HG02981 (cell line): ENCODE measurements around the gene LRIG3.
"Not testable (repeated sequence)": the region's sequence is repeated elsewhere in the genome, so short reads cannot be mapped to it uniquely, and the experiment has no call there.

Experiments
- ATAC-seq: cut with Tn5 transposase; IDR thresholded peaks from one replicate; pipeline ENCODE4 v1.9.1; 2021; ENCODE audit warnings: mild to moderate bottlenecking, moderate library complexity; ENCODE audit not compliant: unreplicated experiment

The LRIG3 gene

DNA sequence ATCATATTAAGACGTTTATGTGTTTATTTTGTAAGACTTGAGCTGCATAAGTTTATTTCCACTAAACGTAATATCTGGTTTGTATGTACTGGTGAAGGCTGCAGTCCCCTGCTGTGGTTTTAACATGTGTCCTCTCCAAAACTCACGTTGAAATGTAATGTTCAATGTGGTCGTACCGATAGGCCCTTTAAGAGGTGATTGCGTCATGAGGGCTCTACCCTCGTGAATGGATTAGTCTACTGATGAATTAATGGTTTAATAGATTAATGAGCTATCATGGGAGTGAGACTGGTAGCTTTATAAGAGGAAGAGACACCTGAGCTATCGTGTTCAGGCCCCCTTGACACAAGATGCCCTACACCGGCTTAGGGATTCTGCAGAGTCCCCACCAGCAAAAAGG is 14.9 kb downstream of the LRIG3 start:
- no peak for ATAC-seq

GRCh38 chr12:58902726-58903125 is 17.6 kb downstream of the LRIG3 start:
- not testable (repeated sequence) for ATAC-seq

DNA sequence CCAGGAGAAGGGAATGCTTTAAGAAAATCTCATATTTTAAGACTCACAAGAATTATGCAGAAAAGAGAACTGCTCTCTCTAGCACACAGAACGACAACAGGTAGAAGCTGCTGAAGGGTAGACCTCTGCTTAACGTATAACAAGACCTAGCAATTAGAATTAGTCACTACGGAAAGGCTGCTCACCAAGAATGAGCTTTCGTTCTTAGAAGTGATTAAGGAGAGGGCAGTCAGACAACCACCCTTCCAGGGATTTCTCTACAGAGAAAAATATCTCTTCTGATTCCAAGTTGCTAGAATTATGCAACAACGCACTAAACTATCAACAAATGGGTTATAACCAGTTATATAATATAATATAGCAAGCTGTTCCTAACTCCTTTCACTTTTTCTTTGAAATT is 18.6 kb downstream of the LRIG3 start:
- no peak for ATAC-seq

DNA sequence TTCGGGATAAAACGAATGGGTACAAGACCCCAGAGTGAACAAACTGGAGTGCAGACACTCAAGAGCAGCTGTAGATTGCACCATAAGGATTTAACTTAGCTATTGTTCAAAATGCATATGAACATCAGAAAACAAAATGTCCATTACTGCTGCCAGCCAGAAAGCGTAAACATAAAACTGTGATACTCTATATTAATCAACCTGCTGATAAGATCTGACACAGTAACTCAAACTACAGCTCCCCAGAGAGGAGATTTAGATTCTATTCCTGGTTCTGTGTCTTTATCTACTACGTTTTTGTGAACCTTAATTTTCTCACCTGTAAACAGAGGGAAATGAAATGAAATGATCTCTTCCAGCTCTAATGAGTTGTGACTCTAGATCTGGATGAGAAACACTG is 22.3 kb downstream of the LRIG3 start:
- no peak for ATAC-seq

DNA sequence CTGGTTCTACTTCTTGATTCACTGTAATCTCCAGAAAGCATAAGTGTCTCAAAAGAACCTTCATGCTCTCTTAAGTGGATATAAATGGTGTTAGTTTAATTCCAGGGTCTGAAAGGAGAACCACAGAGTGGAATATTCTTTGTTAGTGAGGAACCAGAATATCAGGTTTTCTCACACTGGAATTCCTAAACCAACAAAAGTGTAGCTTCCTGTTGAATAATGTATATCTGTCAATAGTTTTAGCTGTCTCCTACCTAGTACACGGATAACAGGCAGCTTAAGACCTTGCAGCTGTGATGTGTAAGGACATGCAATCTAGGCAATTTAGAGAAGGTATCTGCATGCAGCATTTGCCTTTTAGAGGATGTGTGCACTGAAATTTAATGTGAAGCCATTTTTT is 24.0 kb downstream of the LRIG3 start:
- no peak for ATAC-seq

GRCh38 chr12:58895053-58895452 is 25.3 kb downstream of the LRIG3 start:
- no peak for ATAC-seq

- no peak for ATAC-seq
Measured at GRCh38 chr12:58894040-58894439, 26.3 kb downstream of the LRIG3 start.

GRCh38 chr12:58893495-58893894 is 26.8 kb downstream of the LRIG3 start:
- no peak for ATAC-seq

DNA sequence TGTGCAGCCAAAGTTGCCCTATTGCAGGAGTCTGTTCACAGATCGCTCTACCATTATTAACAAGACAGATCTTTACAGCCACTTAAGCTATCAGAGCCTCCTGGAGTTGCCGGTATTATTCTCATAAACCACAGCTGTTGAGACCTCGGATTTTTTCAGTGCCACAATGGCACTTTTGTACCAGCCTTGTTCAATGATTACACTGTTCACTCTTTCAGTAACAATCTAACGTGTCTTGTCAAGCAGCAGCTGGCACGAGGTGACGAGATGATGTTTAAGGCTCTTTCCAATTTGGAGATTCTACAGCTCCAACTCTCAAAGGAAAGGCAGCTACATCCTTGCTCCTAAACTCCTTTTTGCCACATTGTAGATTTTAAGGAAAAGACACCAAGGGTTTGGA is 30.7 kb downstream of the LRIG3 start:
- ATAC-seq = no peak

DNA sequence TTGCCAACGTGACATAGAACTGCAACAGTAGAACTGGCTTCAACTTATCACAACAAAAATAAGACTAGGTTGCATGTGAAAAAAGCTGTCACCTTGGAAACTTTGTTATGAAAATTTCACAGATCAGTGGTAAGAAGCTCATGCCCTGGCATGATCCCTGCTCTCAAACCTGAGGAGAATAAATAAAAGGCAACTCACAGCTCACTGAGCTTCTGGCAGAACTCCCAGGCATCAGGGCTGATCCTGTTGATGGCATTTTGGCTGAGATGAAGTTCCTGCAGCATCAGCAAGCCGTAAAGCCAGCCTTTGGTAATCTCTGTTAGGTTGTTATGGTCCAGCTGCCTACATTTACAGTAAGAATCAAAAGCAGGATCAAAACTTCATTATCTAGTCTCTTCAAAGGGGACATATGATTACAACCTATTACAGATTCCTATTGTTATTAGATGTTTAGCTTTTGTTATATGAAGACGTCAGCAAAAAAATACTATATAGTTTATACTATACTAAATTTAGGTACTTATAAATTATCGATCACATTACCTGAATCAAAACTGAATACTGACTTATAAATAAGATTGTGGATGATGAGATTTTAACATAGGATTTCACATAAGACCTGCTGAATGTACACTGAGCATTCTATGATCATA is 32.0 kb downstream of the LRIG3 start:
- ATAC-seq = no peak

- no peak for ATAC-seq
Measured at GRCh38 chr12:58887068-58887467, 33.2 kb downstream of the LRIG3 start.

DNA sequence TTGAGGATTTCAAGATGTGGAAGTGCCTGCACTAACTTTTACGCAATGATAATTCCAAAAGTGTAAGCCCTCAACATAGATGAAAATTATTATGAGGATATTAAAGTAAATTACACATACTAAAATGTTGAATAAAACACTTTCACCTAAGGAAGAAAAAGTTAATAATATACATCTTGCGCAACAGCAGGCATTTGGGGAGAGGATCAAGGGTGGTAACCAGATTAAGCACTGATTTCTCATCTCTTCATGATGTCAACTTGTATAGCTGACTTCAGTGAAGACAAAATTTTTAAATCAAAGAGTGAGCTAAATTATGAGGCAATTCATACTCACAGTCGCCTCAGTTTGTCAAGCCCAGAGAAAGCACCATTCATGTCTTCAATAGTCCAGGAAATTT is 33.8 kb downstream of the LRIG3 start:
- no peak for ATAC-seq

- no peak for ATAC-seq
Measured at GRCh38 chr12:58884916-58885315, 35.4 kb downstream of the LRIG3 start.

DNA sequence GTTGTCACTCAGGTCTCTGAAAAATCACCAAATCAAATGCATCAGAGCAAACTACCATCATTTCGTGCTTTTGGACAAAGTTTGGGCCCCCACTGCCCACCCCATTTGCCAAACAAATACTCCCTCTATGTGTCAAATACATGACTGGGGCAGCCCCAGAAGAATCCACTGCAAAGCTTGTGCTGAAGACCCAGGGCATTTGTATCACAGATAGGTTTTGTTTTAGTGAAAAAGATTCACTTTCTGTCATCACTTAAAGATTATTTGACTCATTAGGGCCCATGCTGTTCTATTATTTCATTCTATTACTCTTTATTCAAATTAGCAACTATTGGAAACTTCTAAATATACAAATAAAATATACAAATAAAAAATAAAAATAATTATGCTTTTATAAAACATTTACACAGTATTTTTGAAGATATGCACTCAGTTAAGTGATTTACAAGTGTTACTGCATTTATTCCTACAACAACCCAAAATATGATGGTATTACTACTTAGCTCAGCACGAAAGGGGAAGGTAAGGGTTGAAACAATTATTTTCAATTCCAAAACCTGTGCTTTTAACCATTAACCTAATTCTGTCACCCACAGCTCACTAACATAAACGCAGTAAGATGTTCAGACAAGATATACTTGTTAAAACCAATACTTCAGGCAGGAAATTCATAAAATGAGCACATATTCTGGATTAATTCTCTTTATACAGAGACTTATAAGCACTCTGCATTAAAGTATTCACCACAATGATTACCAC is 36.5 kb downstream of the LRIG3 start:
- peak; percentile 42 for ATAC-seq

- no peak for ATAC-seq
Measured at GRCh38 chr12:58882826-58883225, 37.5 kb downstream of the LRIG3 start.

GRCh38 chr12:58881816-58882215 is 38.5 kb downstream of the LRIG3 start:
- ATAC-seq = no peak

- ATAC-seq = no peak
Measured at GRCh38 chr12:58880639-58881038, 39.7 kb downstream of the LRIG3 start.

- no peak for ATAC-seq
Measured at GRCh38 chr12:58877243-58877743, 43.0 kb downstream of the LRIG3 start.

DNA sequence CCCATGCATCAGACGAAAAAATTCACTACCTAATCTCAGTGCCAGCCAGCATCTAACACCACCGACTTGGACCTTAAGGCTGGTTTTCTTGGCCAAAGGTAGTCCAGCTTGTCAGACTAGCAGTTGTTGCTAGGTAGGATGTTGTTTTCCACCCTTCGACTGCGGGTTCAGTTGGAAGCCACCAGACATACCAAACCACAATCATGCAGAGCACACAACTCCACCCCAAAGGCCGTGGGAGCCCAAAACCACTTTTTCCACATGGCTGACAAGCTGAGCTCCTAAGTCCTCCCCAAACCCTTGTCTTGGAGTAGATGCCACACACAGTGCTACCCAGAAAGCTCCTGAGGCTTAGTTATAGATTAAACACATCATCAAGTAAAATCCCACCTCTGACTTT is 46.8 kb downstream of the LRIG3 start:
- no peak for ATAC-seq

DNA sequence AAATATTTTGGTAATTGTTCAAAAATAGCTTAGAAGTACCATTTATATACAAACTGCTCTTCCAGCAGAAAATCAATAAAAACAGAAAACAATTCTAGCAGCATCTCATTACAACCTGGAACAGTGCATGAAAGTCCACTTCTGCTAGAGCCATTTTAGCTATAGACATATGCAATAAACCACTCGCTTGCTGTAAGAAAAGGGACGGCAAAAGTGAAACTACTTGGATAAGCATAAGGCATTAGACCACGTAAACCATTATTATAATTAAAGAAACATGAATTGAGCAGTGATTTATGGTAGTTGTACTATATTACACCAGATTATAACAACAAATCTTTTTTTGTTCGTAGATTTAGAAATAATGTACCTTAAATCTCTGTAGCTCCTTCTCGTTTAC is 48.7 kb downstream of the LRIG3 start:
- ATAC-seq = no peak

GRCh38 chr12:58870595-58870994 is 49.7 kb downstream of the LRIG3 start:
- ATAC-seq = no peak

GRCh38 chr12:58860788-58861240 is 59.5 kb downstream of the LRIG3 start:
- no peak for ATAC-seq
